ENCODE measurements around the gene LIMS2. TPM values are rescaled to one million over a fixed set of nuclear protein-coding genes. Genes with fewer than 3 reads are reported as not detected.

LIMS2 gene
- total RNA-seq, 4 donors from 2014 or later: 86.1 to 111 (median 98.1) TPM

GRCh38 chr2:127704641-127705390 is 29.5 kb upstream of the LIMS2 start:
- peak in 1 of 2 donors; percentile 21 for TF ChIP-seq EP300 (IDR thresholded peaks at IDR 0.05)
- no peak for TF ChIP-seq POLR2A (IDR thresholded peaks at IDR 0.05)
- no peak for TF ChIP-seq CTCF (IDR thresholded peaks at IDR 0.05)
- H3K4me1 ChIP-seq: peaks cover 0 to 58% (median 30%) of the 10 kb centered on the region in 4 donors
- no peak for DNase-seq (ENCODE audit: low spot score in 2 of 2)
- no peak overlapping the region for H3K4me3 ChIP-seq
- peaks cover 0 to 54% (median 3%) of the 10 kb centered on the region in 3 donors for H3K36me3 ChIP-seq
- no peaks in the 10 kb centered on the region for H3K9me3 ChIP-seq
- H3K27ac ChIP-seq: no peak overlapping the region
- H3K27me3 ChIP-seq: no peaks in the 10 kb centered on the region
- WGBS, 2 donors: 82 to 85% methylated on average over 5 of the region's 5 CpGs

GRCh38 chr2:127703282-127703681 is 28.0 kb upstream of the LIMS2 start:
- WGBS, 2 donors: 93% methylated on average over 5 of the region's 5 CpGs
- Histone ChIP-seq H3K4me3 (no peak overlapping the region), H3K9me3 (no peaks in the 10 kb centered on the region), H3K36me3 (peaks cover 0 to 38% (median under 1%) of the 10 kb centered on the region in 3 donors), H3K4me1 (peaks cover 0 to 55% (median 30%) of the 10 kb centered on the region in 4 donors), H3K27ac (no peak overlapping the region), H3K27me3 (no peaks in the 10 kb centered on the region)
- TF ChIP-seq EP300 (IDR thresholded peaks at IDR 0.05): no peak
- no peak for TF ChIP-seq POLR2A (IDR thresholded peaks at IDR 0.05)
- no peak for TF ChIP-seq CTCF (IDR thresholded peaks at IDR 0.05)
- no peak for DNase-seq (ENCODE audit: low spot score in 2 of 2)

GRCh38 chr2:127702395-127703009 is 27.2 kb upstream of the LIMS2 start:
- H3K36me3 ChIP-seq: peaks cover 0 to 31% (median 0%) of the 10 kb centered on the region in 3 donors
- no peak for TF ChIP-seq POLR2A (IDR thresholded peaks at IDR 0.05)
- TF ChIP-seq CTCF (IDR thresholded peaks at IDR 0.05): peak in 1 of 5 experiments; percentile 1
- no peak for TF ChIP-seq EP300 (IDR thresholded peaks at IDR 0.05)
- no peaks in the 10 kb centered on the region for H3K27me3 ChIP-seq
- no peaks in the 10 kb centered on the region for H3K9me3 ChIP-seq
- peak overlapping the region; percentile 84 to 98 (median 97) for H3K27ac ChIP-seq
- DNase-seq (ENCODE audit: low spot score in 2 of 2): no peak
- H3K4me3 ChIP-seq: peak overlapping the region; percentile 55 to 92 (median 74)
- 57 to 61% methylated on average over 19 of the region's 19 CpGs for WGBS, 2 donors
- H3K4me1 ChIP-seq: peaks cover 0 to 51% (median 30%) of the 10 kb centered on the region in 4 donors

GRCh38 chr2:127701651-127702394 is 26.5 kb upstream of the LIMS2 start:
- peak overlapping the region; percentile 71 to 92 (median 78) for H3K4me3 ChIP-seq
- DNase-seq (ENCODE audit: low spot score in 2 of 2): peak in 1 of 2 donors; percentile 17
- TF ChIP-seq CTCF (IDR thresholded peaks at IDR 0.05) (peak in 3 of 5 experiments; percentile 31 to 66 (median 56)), POLR2A (IDR thresholded peaks at IDR 0.05) (peak; percentile 1 to 15), EP300 (IDR thresholded peaks at IDR 0.05) (peak in 1 of 2 donors; percentile 65)
- peaks cover 0 to 24% (median 0%) of the 10 kb centered on the region in 3 donors for H3K36me3 ChIP-seq
- H3K27ac ChIP-seq: peak overlapping the region; percentile 84 to 98 (median 97)
- H3K9me3 ChIP-seq: no peaks in the 10 kb centered on the region
- no peaks in the 10 kb centered on the region for H3K27me3 ChIP-seq
- WGBS, 2 donors: 0 to 1% methylated on average over 50 to 76 of the region's 108 CpGs
- H3K4me1 ChIP-seq: peaks cover 0 to 51% (median 30%) of the 10 kb centered on the region in 4 donors

Data from tibial nerve (tissue), 4 donors.